ENCODE results near the gene AMBN. TPM values are rescaled to one million over a fixed set of nuclear protein-coding genes. Genes with fewer than 3 reads are reported as not detected.
A peak's percentile ranks its signal among the peaks of the same experiment; 100 is the strongest.

AMBN gene
- total and polyA plus RNA-seq, 2 donors (not counting 3 experiments of a cell fraction or from before 2014, with no cell fraction given): not detected

DNA sequence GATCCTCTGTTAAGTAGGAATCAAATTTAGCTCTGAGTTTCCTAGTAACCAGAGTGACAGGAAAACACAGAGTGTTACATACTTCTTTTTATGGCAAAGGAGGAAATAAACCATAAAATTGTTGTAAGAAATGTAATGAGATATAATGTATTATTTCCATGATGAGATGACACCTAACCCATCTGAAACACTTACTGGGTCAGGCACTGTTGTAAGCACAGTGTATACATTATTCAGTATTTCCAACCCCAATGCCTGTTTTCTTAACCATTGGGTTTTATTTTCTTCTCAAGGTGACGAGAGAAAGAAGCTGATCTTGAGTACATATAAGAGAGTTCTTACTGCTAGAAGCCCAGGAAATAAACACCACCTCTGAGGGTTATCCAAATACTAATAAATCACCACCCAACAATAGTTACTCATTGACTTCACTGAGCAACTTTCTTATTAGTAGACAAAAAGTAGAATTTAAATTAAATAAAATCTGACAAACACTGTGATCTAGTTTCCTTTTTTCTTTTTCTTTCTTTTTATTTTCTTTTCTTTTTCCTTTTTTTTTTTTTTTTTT, 32.3 kb downstream of the AMBN start:
- Histone ChIP-seq H3K9me3 (replicated peaks; ENCODE audit: control insufficient read depth, insufficient read depth, low read length) (no peaks in the 10 kb centered on the region), H4K20me1 (replicated peaks; ENCODE audit: control insufficient read depth, extremely low read depth, insufficient read depth, low read length) (no peaks in the 10 kb centered on the region), H3K27ac (ENCODE audit: insufficient read depth, low read depth, low read length) (no peak overlapping the region), H3K9ac (replicated peaks; ENCODE audit: extremely low read depth, insufficient read depth, low read length) (no peak overlapping the region), H3K4me2 (ENCODE audit: insufficient read depth, low read length) (no peak overlapping the region), H3K4me1 (ENCODE audit: control insufficient read depth, extremely low read depth, insufficient read depth, low read length) (peaks cover 4% of the 10 kb centered on the region), H3K4me3 (replicated peaks in 1 of 3; ENCODE audit: insufficient read depth in 1 of 3, low read depth in 1 of 3, low read length in 3 of 3) (no peak overlapping the region), H2AFZ (ENCODE audit: low read depth, low read length) (no peak overlapping the region), H3K79me2 (ENCODE audit: control insufficient read depth, insufficient read depth, low read length) (no peaks in the 10 kb centered on the region), H3K36me3 (ENCODE audit: control insufficient read depth in 2 of 2, extremely low read depth in 1 of 2, insufficient read depth in 2 of 2, low read length in 2 of 2) (no peaks in the 10 kb centered on the region), H3K27me3 (ENCODE audit: control insufficient read depth in 2 of 2, insufficient read depth in 2 of 2, low read length in 2 of 2) (no peaks in the 10 kb centered on the region), H3K9me1 (replicated peaks; ENCODE audit: control insufficient read depth, extremely low read depth, insufficient read depth, low read length) (no peaks in the 10 kb centered on the region)
- TF ChIP-seq, protein P1, sequence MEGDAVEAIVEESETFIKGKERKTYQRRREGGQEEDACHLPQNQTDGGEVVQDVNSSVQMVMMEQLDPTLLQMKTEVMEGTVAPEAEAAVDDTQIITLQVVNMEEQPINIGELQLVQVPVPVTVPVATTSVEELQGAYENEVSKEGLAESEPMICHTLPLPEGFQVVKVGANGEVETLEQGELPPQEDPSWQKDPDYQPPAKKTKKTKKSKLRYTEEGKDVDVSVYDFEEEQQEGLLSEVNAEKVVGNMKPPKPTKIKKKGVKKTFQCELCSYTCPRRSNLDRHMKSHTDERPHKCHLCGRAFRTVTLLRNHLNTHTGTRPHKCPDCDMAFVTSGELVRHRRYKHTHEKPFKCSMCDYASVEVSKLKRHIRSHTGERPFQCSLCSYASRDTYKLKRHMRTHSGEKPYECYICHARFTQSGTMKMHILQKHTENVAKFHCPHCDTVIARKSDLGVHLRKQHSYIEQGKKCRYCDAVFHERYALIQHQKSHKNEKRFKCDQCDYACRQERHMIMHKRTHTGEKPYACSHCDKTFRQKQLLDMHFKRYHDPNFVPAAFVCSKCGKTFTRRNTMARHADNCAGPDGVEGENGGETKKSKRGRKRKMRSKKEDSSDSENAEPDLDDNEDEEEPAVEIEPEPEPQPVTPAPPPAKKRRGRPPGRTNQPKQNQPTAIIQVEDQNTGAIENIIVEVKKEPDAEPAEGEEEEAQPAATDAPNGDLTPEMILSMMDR (IDR thresholded peaks at IDR 0.05; ENCODE audit: extremely low read depth in 1 of 2, insufficient read depth in 1 of 2, low read depth in 1 of 2, low read length in 2 of 2): no peak
- CTCF ChIA-PET: interaction anchor here (0.7 kb wide), 1 partner anchor 20 kb away, joined by 3 read pairs; no protein-coding TSS in a partner anchor
- BruUV-seq (replicated peaks): no TSS peak
- intact Hi-C loops (cut with micrococcal nuclease) (no loop called here), dilution Hi-C loops (cut with MboI; ENCODE audit: extremely low pct_ligation_motif_present, low sequenced_read_pairs) (no loop called here)
- FAIRE-seq: no peak
- POLR2A ChIA-PET: no interaction called here
- peak; percentile 16 for DNase-seq (ENCODE audit: low read depth, low spot score)

DNA sequence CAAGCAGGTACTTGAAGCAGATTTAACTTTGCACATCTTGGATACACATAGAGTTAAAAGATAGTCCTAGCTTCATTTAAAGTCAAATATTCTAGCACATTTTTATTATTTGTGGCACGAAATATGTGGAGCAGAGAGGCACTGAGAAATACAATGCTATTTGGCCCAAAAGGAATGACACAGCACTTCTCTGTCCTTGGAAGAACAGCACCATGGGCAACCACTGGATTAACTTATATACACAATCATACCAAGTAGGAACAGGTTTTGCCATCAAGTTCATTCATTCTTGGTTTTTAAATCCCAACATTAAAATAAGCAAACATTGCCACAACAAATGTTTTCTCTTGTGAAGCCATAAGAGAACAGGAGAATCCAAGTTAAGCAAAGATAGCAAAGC, 35.6 kb downstream of the AMBN start:
- H3K27me3 ChIP-seq (ENCODE audit: control insufficient read depth in 2 of 2, insufficient read depth in 2 of 2, low read length in 2 of 2): no peaks in the 10 kb centered on the region
- TF ChIP-seq, protein P2, sequence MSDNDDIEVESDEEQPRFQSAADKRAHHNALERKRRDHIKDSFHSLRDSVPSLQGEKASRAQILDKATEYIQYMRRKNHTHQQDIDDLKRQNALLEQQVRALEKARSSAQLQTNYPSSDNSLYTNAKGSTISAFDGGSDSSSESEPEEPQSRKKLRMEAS (IDR thresholded peaks at IDR 0.05; ENCODE audit: insufficient read depth, insufficient read length): no peak
- TF ChIP-seq GATA2 (IDR thresholded peaks at IDR 0.05; ENCODE audit: insufficient read depth, insufficient read length, low read depth, low read length): no peak
- TF ChIP-seq POLR2AphosphoS5 (IDR thresholded peaks at IDR 0.05; ENCODE audit: insufficient read depth, low read depth, low read length): no peak
- no peak for TF ChIP-seq FOS (IDR thresholded peaks at IDR 0.05; ENCODE audit: borderline replicate concordance, insufficient read depth, low read length)
- no peak for TF ChIP-seq EZH2 (IDR thresholded peaks at IDR 0.05; ENCODE audit: borderline replicate concordance, low read depth, low read length, severe bottlenecking)
- no peak for TF ChIP-seq POLR2A (IDR thresholded peaks at IDR 0.05; ENCODE audit: low read depth, low read length)
- no peak for TF ChIP-seq JUN (IDR thresholded peaks at IDR 0.05; ENCODE audit: borderline replicate concordance, insufficient read depth, insufficient read length, low read depth)
- H3K9me3 ChIP-seq (replicated peaks; ENCODE audit: control insufficient read depth, insufficient read depth, low read length): no peaks in the 10 kb centered on the region
- dilution Hi-C loops (cut with MboI; ENCODE audit: extremely low pct_ligation_motif_present, low sequenced_read_pairs): no loop called here
- DNase-seq (ENCODE audit: low read depth, low spot score): no peak
- intact Hi-C loops (cut with micrococcal nuclease): no loop called here
- no peak overlapping the region for H3K9ac ChIP-seq (replicated peaks; ENCODE audit: extremely low read depth, insufficient read depth, low read length)
- POLR2A ChIA-PET: no interaction called here
- no peak overlapping the region for H2AFZ ChIP-seq (ENCODE audit: low read depth, low read length)
- H3K79me2 ChIP-seq (ENCODE audit: control insufficient read depth, insufficient read depth, low read length): no peaks in the 10 kb centered on the region
- no peaks in the 10 kb centered on the region for H4K20me1 ChIP-seq (replicated peaks; ENCODE audit: control insufficient read depth, extremely low read depth, insufficient read depth, low read length)
- no peak overlapping the region for H3K4me3 ChIP-seq (replicated peaks in 1 of 3; ENCODE audit: insufficient read depth in 1 of 3, low read depth in 1 of 3, low read length in 3 of 3)
- no peak overlapping the region for H3K4me2 ChIP-seq (ENCODE audit: insufficient read depth, low read length)
- no peak for FAIRE-seq
- H3K36me3 ChIP-seq (ENCODE audit: control insufficient read depth in 2 of 2, extremely low read depth in 1 of 2, insufficient read depth in 2 of 2, low read length in 2 of 2): no peaks in the 10 kb centered on the region
- H3K27ac ChIP-seq (ENCODE audit: insufficient read depth, low read depth, low read length): no peak overlapping the region
- H3K9me1 ChIP-seq (replicated peaks; ENCODE audit: control insufficient read depth, extremely low read depth, insufficient read depth, low read length): no peaks in the 10 kb centered on the region
- CTCF ChIA-PET: interaction anchor here (1.4 kb wide), 2 partner anchors 13 to 68 kb away, joined by 3 read pairs; no protein-coding TSS in a partner anchor
- BruUV-seq (replicated peaks): no TSS peak
- H3K4me1 ChIP-seq (ENCODE audit: control insufficient read depth, extremely low read depth, insufficient read depth, low read length): peaks cover 24% of the 10 kb centered on the region
